NCI-H1436 (cell line): ENCODE measurements around the gene GPI.

Source experiments
- DNase-seq: peaks from one replicate; lab custom pipeline; 2025; lab: John Stamatoyannopoulos, UW

Gene GPI

DNA sequence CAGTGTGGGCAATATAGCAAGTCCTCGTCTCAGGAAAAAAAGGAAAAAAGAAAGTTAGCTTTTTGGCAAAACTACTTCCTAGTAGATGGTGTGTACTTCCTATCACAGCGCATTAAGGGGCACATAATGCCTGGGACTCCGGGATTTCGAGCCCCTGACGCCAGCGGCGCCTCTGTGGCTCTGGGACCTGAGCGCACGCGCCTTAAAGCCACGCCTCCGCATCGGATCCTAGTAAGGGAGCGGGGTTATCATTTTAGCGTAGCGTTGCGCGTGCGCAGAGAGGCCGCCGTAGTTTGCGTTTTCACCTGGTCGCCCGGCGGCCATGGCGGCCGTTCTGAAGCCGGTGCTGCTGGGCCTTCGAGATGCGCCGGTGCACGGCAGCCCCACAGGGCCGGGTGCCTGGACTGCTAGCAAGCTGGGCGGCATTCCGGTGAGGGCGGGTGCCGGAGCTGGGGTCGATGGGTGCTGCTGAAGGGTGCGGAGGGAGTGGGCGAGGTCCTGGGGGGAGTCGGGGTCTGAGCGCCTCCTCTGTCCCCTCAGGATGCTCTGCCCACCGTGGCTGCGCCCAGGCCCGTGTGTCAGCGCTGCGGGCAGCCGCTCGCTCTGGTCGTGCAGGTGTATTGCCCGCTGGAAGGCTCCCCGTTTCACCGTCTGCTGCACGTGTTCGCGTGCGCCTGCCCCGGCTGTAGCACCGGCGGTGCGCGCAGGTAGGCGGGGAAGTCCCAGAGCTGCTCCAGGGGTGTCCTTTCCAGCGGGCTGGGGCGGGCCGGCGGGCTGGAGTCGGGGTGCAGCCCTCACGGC is 39.3 kb downstream of the GPI start, which contains the start of gene PDCD2L:
Gene PDCD2L (plus strand): TSS at position 291 of the 801 bp plus-strand sequence. CDS start 32 bp downstream, at position 323.
- DNase-seq, result peak; percentile 92

GRCh38 chr19:34405892-34406660 is 41.1 kb downstream of the GPI start:
- DNase-seq, result no peak

DNA sequence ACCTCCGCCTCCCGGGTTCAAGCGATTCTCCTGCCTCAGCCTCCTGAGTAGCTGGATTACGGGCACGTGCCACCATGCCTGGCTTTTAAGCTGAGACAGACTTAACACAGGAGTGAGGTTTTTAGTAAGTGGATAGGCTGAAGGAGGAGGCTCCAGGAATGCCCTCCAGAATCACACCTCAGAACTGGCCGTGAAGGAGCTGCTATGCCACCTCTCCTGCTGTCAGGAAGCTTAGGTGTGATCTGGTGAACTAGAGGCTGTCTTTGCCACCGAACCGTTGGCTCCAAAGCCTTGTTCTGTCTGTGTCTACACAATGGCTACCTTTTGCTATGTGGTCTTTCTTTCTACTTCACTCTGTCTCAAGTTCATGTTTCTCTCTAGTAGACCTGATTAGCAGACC is 43.4 kb downstream of the GPI start:
- DNase-seq, result no peak

DNA sequence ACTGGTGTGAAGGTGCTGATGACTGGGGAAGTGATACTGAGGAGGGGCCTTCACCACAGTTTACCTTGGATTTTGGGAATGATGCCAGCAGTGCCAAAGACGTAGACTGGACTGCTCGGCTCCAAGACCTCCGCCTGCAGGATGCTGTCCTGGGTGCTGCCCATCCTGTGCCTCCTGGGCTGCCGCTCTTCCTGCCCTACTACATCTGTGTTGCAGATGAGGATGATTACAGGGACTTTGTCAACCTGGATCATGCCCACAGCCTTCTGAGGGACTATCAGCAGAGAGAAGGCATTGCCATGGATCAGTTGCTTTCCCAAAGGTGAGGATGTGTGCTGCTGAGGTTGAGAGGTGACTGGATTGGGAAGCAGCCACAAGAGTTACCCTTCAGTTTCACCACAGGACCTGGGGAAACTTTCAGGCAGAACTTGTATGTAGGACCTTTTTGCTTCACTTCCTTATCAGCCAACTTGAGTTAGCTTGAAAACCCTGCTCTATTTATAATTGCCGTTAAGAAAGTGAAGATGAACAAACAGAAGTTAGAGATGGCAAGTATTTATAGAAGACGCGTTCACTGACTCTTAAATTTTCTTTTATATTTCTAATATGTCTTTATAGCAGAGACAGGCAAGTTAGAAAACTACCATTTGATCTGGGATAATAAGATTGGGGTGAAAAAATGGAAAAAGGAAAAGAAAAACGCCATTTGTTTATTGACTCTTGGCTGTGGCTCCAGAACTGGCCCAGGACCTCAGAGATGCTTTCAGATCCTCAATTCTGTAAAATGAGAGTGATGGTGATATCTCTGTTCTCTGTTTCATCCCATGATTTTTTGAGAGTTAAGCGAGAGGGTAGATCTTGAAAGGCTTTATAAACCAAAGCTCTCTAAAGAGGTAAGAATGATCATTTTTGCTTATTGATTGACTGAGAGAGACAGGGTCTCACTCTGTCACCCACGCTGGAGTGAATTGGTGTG is 44.5 kb downstream of the GPI start:
- DNase-seq, result no peak

GRCh38 chr19:34411216-34411615 is 46.2 kb downstream of the GPI start:
- DNase-seq, result no peak

DNA sequence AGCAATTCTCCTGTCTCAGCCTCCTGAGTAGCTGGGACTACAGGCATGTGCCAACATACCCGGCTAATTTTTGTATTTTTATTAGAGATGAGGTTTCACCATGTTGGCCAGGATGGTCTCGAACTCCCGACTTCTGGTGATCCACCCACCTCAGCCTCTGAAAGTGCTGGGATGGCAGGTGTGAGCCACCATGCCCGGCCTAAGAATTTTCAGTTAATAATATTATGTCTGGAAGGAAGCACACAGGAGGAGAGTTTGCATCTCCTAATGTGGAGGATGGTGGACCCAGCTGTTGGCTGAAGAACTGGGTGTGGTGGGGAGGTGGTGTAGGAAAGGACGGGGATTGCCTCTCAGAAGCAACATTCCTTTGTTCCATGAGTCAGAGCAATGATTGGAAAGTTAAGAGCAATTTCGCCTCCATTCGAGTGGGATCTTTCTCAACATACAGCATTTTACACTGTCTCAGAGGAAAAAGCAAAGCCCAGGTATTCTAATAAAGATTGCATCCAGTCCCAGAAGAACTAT is 51.1 kb downstream of the GPI start:
- no peak for DNase-seq

GRCh38 chr19:34418300-34418699 is 53.3 kb downstream of the GPI start:
- no peak for DNase-seq

GRCh38 chr19:34426096-34426661 is 61.2 kb downstream of the GPI start:
- no peak for DNase-seq

- no peak for DNase-seq
Observed at GRCh38 chr19:34428549-34429285, 63.7 kb downstream of the GPI start.

GRCh38 chr19:34429553-34429952 is 64.6 kb downstream of the GPI start:
- no peak for DNase-seq

- peak; percentile 5 for DNase-seq
Observed at GRCh38 chr19:34430738-34431625, 66.0 kb downstream of the GPI start.

- DNase-seq, result no peak
Observed at GRCh38 chr19:34431681-34432402, 66.8 kb downstream of the GPI start.

GRCh38 chr19:34432797-34433196 is 67.8 kb downstream of the GPI start:
- no peak for DNase-seq

DNA sequence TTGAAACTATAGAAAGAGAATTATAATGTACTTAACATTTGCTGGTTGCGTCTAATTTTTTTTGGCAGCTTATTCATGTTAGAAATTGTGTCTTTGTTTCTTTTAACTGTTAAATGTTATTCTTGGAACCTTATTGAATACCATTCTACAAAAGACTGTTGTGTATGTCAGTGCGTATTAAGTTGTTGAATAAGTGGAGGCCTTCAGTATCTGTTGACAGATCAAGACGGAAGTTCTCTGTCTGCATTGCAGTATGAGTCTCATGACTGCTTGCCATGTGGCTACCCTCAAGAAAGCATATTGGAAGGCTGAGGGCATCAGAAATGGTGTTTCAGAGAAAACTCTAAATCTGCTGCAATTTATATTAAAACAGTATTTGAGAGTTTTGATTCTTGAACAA is 71.7 kb downstream of the GPI start:
- DNase-seq, result no peak

DNA sequence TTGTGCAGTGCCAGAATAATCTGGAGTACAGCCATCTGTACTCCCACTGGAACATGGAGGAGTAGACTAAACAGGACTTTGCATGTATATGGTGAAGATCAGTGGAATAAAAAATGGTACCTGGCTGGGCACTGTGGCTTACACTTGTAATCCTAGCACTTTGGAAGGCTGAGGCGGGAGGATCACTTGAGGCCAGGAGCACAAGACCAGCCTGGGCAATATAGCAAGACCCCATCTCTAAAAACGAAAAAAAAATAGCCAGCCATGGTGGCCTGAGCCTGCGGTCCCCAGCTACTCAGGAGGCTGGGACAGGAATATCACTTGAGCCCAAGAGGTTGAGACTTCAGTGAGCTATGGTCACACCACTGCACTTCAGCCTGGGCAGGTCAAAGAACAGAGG is 83.2 kb downstream of the GPI start:
- DNase-seq, result no peak
